DND-41 (cell line): ENCODE results near the gene NXF1.

Source experiments
- CTCF ChIP-seq: IDR thresholded peaks from 2 replicates; pipeline ENCODE4 v1.5.1; 2012; ENCODE audit warnings: borderline replicate concordance, low read length, moderate library complexity, mild to moderate bottlenecking; ENCODE audit not compliant: poor library complexity, severe bottlenecking; ENCODE audit errors: extremely low read depth
- EZH2 ChIP-seq: IDR thresholded peaks from 3 replicates; pipeline ENCODE4 v1.6.1; 2012; ENCODE audit warnings: borderline replicate concordance, low read depth, mild to moderate bottlenecking, moderate library complexity, low read length, inconsistent platforms; ENCODE audit not compliant: severe bottlenecking

GRCh38 chr11:62786318-62787004, 18.8 kb downstream of the NXF1 start:
- TF ChIP-seq CTCF (peak; percentile 96), EZH2 (no peak)
